IMR-90 (cell line): Measurements from ENCODE around the gene HCFC1. TPM values are rescaled to one million over a fixed set of nuclear protein-coding genes. Genes with fewer than 3 reads are reported as not detected.

Experiments
- ATAC-seq: fragments of 200-7000 bp; cut with Tn5 transposase; 2 replicates; pipeline ENCODE4 v1.9.1; 2020; ENCODE audit warnings: low read depth, mild to moderate bottlenecking, moderate library complexity
- BruUV-seq: library from RNA; stranded (reverse); fragments of 400-500 nt; replicated peaks from 2 replicates; lab custom pipeline; 2021; lab: Mats Ljungman, UMichigan
- CTCF ChIA-PET: fragments of 300-600 bp; formaldehyde crosslinking; extraction: SDS; loops from one replicate; lab custom pipeline; 2021; ENCODE audit warnings: antibody characterized with exemption; lab: Yijun Ruan, JAX
- POLR2A ChIA-PET: fragments of 300-600 bp; sonication (Branson Sonifier 250); formaldehyde crosslinking; loops from one replicate; lab custom pipeline; 2022; ENCODE audit warnings: antibody characterized with exemption; ENCODE audit not compliant: unreplicated experiment; lab: Charles Lee
- DNase-seq: peaks from one replicate; pipeline ENCODE4 v3.0.0; 2013
- H2AFZ ChIP-seq: replicated peaks from 2 replicates; pipeline ENCODE3; 2013; ENCODE audit warnings: low read length, mild to moderate bottlenecking; ENCODE audit not compliant: poor library complexity
- H2AK5ac ChIP-seq: 2 replicates; pipeline ENCODE4 v1.6.1; 2013; ENCODE audit warnings: low read depth, low read length, inconsistent platforms
- H2AK9ac ChIP-seq: replicated peaks from 2 replicates; pipeline ENCODE3; 2013; ENCODE audit warnings: mild to moderate bottlenecking, low read depth, low read length, moderate library complexity; ENCODE audit not compliant: poor library complexity
- H2BK120ac ChIP-seq: 2 replicates; pipeline ENCODE4 v1.6.1; 2013; ENCODE audit warnings: low read depth, low read length, inconsistent platforms
- H2BK15ac ChIP-seq: 3 replicates; pipeline ENCODE4 v1.6.1; 2013; ENCODE audit warnings: low read depth, low read length, inconsistent platforms
- H2BK20ac ChIP-seq: 2 replicates; pipeline ENCODE4 v1.6.1; 2013; ENCODE audit warnings: low read depth, mild to moderate bottlenecking, inconsistent platforms, low read length, moderate library complexity
- H2BK5ac ChIP-seq: 2 replicates; pipeline ENCODE4 v1.6.1; 2013; ENCODE audit warnings: mild to moderate bottlenecking, low read depth, low read length, inconsistent platforms; ENCODE audit not compliant: poor library complexity, severe bottlenecking
- H3K14ac ChIP-seq: replicated peaks from 2 replicates; pipeline ENCODE4 v1.6.1; 2013; ENCODE audit warnings: low read depth, low read length, inconsistent platforms
- H3K18ac ChIP-seq: 2 replicates; pipeline ENCODE4 v1.6.1; 2013; ENCODE audit warnings: low read depth, low read length, control low read depth
- H3K23ac ChIP-seq: 2 replicates; pipeline ENCODE4 v1.6.1; 2013; ENCODE audit warnings: low read depth, low read length, inconsistent platforms
- H3K27ac ChIP-seq: 2 replicates; pipeline ENCODE4 v1.5.1; 2013; ENCODE audit warnings: mild to moderate bottlenecking, control low read depth, low read length; ENCODE audit not compliant: insufficient read depth
- H3K27me3 ChIP-seq: 2 replicates; pipeline ENCODE4 v1.6.1; 2013; ENCODE audit warnings: low read length; ENCODE audit not compliant: control insufficient read depth, insufficient read depth
- H3K36me3 ChIP-seq: 2 replicates; pipeline ENCODE4 v1.6.1; 2013; ENCODE audit warnings: low read length, mixed read lengths; ENCODE audit not compliant: control insufficient read depth, insufficient read depth
- H3K4ac ChIP-seq: 2 replicates; pipeline ENCODE4 v1.6.1; 2013; ENCODE audit warnings: low read depth, low read length, inconsistent platforms
- H3K4me1 ChIP-seq: 2 replicates; pipeline ENCODE4 v1.6.1; 2013; ENCODE audit warnings: low read length, mixed read lengths; ENCODE audit not compliant: control insufficient read depth, insufficient read depth
- H3K4me2 ChIP-seq: 2 replicates; pipeline ENCODE4 v1.6.1; 2013; ENCODE audit warnings: low read depth, mild to moderate bottlenecking, control low read depth, low read length, moderate library complexity
- H3K4me3 ChIP-seq: 2 replicates; pipeline ENCODE4 v1.5.1; 2013; ENCODE audit warnings: low read depth, mild to moderate bottlenecking, control low read depth, low read length, moderate library complexity; ENCODE audit not compliant: insufficient read depth
- H3K56ac ChIP-seq: 2 replicates; pipeline ENCODE4 v1.6.1; 2013; ENCODE audit warnings: low read length, inconsistent platforms; ENCODE audit not compliant: insufficient read depth; ENCODE audit errors: extremely low read depth
- H3K79me1 ChIP-seq, 2 experiments: 2 replicates each; pipeline ENCODE4 v1.6.1; 2013; ENCODE audit warnings: low read length in 2 of 2, inconsistent platforms in 1 of 2, low read depth in 1 of 2
- H3K9ac ChIP-seq: 2 replicates; pipeline ENCODE4 v1.6.1; 2013; ENCODE audit warnings: low read depth, low read length, control low read depth
- H3K9me1 ChIP-seq: 2 replicates; pipeline ENCODE4 v1.6.1; 2013; ENCODE audit warnings: low read length, inconsistent platforms; ENCODE audit not compliant: insufficient read depth
- H3K9me3 ChIP-seq: 2 replicates; pipeline ENCODE4 v1.6.1; 2013; ENCODE audit warnings: low read length; ENCODE audit not compliant: control insufficient read depth, insufficient read depth
- H4K20me1 ChIP-seq: 2 replicates; pipeline ENCODE4 v1.6.1; 2013; ENCODE audit warnings: low read length, inconsistent platforms; ENCODE audit not compliant: insufficient read depth
- H4K5ac ChIP-seq: 2 replicates; pipeline ENCODE4 v1.6.1; 2013; ENCODE audit warnings: mild to moderate bottlenecking, low read depth, low read length, control low read depth
- H4K8ac ChIP-seq, 2 experiments: 2 replicates each; pipeline ENCODE4 v1.6.1; 2013; ENCODE audit warnings: low read depth in 2 of 2, low read length in 2 of 2, control low read depth in 1 of 2, inconsistent platforms in 1 of 2
- H4K91ac ChIP-seq: 2 replicates; pipeline ENCODE4 v1.6.1; 2013; ENCODE audit warnings: low read depth, low read length, inconsistent platforms; ENCODE audit not compliant: insufficient read depth
- CHD1 ChIP-seq: IDR thresholded peaks from 2 replicates; pipeline ENCODE4 v1.6.1; 2012; ENCODE audit warnings: low read depth, low read length, improper control_type of control experiment
- MAFK ChIP-seq: IDR thresholded peaks from 2 replicates; pipeline ENCODE4 v1.6.1; 2012; ENCODE audit warnings: low read depth, low read length, improper control_type of control experiment
- RCOR1 ChIP-seq: IDR thresholded peaks from 2 replicates; pipeline ENCODE4 v1.6.1; 2012; ENCODE audit warnings: mild to moderate bottlenecking, low read length, improper control_type of control experiment; ENCODE audit not compliant: insufficient replicate concordance
- WGBS, 2 experiments: methylation state at CpG; one replicate each; pipeline versions ENCODE4 v1.1.5 to v1.1.7; 2013; ENCODE audit warnings: missing lambda C conversion rate in 2 of 2; ENCODE audit not compliant: insufficient read length in 1 of 2; ENCODE audit errors: extremely low coverage in 2 of 2; 5-methylcytosine and 5-hydroxymethylcytosine counted together
- dilution Hi-C: fragments of 300-500 bp; cut with HindIII; formaldehyde crosslinking; loops from one replicate; pipeline ENCODE4 v1.14.3; 2018; ENCODE audit warnings: low sequenced_read_pairs; ENCODE audit not compliant: unreplicated experiment
- in situ Hi-C: fragments of 300-500 bp; cut with MboI; formaldehyde crosslinking; loops from 3 replicates; pipeline ENCODE4 v1.14.3; 2019; ENCODE audit warnings: low sequenced_read_pairs, inconsistent platforms, mixed read lengths
- intact Hi-C: fragments of 100-400 bp; cut with micrococcal nuclease; formaldehyde crosslinking; loops from 2 replicates; pipeline ENCODE4 v1.10.0; 2022
- polyA plus RNA-seq, 3 experiments: library from polyadenylated mRNA; depleted of rRNA; stranded (reverse); fragments of >200 nt; gene quantifications; 2 replicates each; pipeline ENCODE4 v1.2.3, GENCODE V29; 2012; ENCODE audit warnings: low replicate concordance in 1 of 3
- total RNA-seq: library from RNA; depleted of rRNA; stranded (reverse); fragments of >200 nt; gene quantifications from 2 replicates; pipeline ENCODE4 v1.2.3, GENCODE V29; 2012
- TF ChIP-seq, protein P1 (sequence below): conservative IDR thresholded peaks from 2 replicates; pipeline ENCODE4 v1.5.1; 2012; ENCODE audit warnings: mild to moderate bottlenecking, low read depth, low read length, improper control_type of control experiment

HCFC1 gene
- total and polyA plus RNA-seq, 2 of the 4 experiments (the other 2 are of a cell fraction), result 3.2 to 17.6 TPM

DNA sequence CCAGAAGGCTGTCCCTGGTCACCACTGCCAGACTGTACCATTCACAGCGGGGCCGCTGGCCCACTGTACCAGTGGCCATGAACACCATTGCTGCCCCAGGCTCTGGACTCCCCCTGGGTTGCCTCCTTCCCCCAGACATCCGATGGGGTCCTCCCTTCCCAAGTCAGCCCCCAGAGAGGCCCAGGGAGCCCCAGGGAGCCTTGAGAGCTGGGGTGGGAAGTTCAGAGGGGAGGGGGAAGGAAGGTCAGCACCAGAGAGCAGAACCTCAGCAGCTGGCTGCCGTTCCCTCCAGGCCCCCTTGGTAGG lies 45.1 kb downstream of the HCFC1 start:
- Histone ChIP-seq H3K4me1 (peaks cover 2% of the 10 kb centered on the region), H2BK15ac (no peak overlapping the region), H3K9ac (no peak overlapping the region), H4K20me1 (peaks cover 2% of the 10 kb centered on the region), H3K23ac (no peak overlapping the region; the same call in 1 of the 2 replicates), H3K18ac (no peak overlapping the region), H2BK120ac (no peak overlapping the region), H3K4me2 (no peak overlapping the region), H2AK5ac (no peak overlapping the region), H3K36me3 (peaks cover 16% of the 10 kb centered on the region), H3K9me1 (no peaks in the 10 kb centered on the region; the same call in 1 of the 2 replicates), H2BK5ac (no peak overlapping the region), H3K27me3 (no peaks in the 10 kb centered on the region; the same call in 1 of the 2 replicates), H3K4me3 (no peak overlapping the region), H4K91ac (peak overlapping the region; percentile 21; the same call in 1 of the 2 replicates), H2AK9ac (peak overlapping the region; percentile 97), H3K79me1 (peaks cover 0 to 7% of the 10 kb centered on the region in 2 experiments; a peak in 2 of 4 replicates), H3K14ac (no peak overlapping the region), H3K27ac (no peak overlapping the region), H3K4ac (no peak overlapping the region), H2BK20ac (no peak overlapping the region), H3K9me3 (no peaks in the 10 kb centered on the region), H4K8ac (no peak overlapping the region; a peak in 1 of 4 replicates), H2AFZ (peak overlapping the region; percentile 61), H4K5ac (no peak overlapping the region), H3K56ac (no peak overlapping the region)
- ATAC-seq, result no peak
- intact Hi-C loops, result loop anchor here (5.0 kb wide), 1 partner anchor 134 kb away; the partner anchor contains the start of genes IDH3G and SSR4
- WGBS, 2 experiments, result no CpG with 5 or more reads among the region's 4 CpGs
- POLR2A ChIA-PET, result no interaction called here
- DNase-seq, result no peak
- in situ Hi-C loops, result no loop called here
- dilution Hi-C loops, result no loop called here
- CTCF ChIA-PET, result no interaction called here
- no TSS peak for BruUV-seq
- TF ChIP-seq RCOR1 (no peak), MAFK (no peak), CHD1 (no peak)
- TF ChIP-seq, protein P1, sequence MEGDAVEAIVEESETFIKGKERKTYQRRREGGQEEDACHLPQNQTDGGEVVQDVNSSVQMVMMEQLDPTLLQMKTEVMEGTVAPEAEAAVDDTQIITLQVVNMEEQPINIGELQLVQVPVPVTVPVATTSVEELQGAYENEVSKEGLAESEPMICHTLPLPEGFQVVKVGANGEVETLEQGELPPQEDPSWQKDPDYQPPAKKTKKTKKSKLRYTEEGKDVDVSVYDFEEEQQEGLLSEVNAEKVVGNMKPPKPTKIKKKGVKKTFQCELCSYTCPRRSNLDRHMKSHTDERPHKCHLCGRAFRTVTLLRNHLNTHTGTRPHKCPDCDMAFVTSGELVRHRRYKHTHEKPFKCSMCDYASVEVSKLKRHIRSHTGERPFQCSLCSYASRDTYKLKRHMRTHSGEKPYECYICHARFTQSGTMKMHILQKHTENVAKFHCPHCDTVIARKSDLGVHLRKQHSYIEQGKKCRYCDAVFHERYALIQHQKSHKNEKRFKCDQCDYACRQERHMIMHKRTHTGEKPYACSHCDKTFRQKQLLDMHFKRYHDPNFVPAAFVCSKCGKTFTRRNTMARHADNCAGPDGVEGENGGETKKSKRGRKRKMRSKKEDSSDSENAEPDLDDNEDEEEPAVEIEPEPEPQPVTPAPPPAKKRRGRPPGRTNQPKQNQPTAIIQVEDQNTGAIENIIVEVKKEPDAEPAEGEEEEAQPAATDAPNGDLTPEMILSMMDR, result no peak
